Transverse colon (tissue), 3 donors: ENCODE data around the gene DPP9.

Source experiments
- POLR2A ChIP-seq: fragments of 450-650 bp; IDR thresholded peaks from one replicate; pipeline ENCODE4 v1.6.1; 2016; ENCODE audit warnings: antibody characterized with exemption, mild to moderate bottlenecking, moderate library complexity
- TF ChIP-seq, protein P1 (sequence below), 5 experiments: fragments of 200-600 bp in 3 of 5; fragments of 450-650 bp in 2 of 5; sonication (generic) in 3 of 5; IDR thresholded peaks; 1 replicate in 2 of 5; 2 replicates in 3 of 5; pipeline ENCODE4 v1.5.1; 2016 to 2017; ENCODE audit warnings: antibody characterized with exemption in 5 of 5, inconsistent platforms in 3 of 5, mild to moderate bottlenecking in 2 of 5, moderate library complexity in 1 of 5

DNA sequence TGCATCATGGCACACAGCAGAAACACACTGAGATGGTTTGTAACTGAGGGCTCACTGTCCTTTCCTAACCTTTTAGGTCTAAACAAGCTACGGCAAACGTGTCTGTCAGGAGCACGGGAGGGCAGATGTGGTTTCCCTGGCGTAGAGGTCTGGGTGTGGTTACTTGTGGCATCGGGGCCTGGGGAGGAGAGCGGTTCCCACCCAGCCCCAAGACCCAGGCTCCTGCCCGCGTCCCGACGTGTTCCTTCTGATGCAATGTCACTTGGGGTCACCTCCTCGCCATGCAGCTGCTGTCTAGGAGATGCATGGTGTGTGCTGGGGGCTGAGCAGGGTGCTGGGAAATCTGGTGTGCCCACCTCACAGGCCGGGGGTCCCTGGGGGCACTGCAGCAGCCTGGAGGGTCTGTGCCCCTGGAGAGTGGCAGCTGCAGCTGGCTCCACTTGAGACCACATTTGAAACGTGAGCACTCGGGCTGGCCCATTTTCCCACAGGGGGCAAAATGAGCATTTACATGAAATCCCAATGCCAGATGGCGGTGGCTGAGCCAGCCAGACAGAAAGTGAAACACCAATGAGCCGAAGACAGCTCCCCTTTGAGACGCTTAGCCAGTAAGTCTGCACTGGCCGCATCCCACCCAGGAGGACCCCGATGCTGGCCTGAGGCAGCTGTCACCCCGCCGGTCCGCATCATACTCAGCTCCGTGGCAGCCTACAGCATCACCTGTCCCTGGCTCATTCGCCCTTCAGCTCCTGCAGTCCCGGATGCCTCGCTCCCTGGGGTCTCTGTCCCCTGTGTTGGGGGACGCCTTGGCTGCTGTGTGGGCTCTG lies 31.2 kb downstream of the DPP9 start:
- no peak for TF ChIP-seq POLR2A
- TF ChIP-seq, protein P1, sequence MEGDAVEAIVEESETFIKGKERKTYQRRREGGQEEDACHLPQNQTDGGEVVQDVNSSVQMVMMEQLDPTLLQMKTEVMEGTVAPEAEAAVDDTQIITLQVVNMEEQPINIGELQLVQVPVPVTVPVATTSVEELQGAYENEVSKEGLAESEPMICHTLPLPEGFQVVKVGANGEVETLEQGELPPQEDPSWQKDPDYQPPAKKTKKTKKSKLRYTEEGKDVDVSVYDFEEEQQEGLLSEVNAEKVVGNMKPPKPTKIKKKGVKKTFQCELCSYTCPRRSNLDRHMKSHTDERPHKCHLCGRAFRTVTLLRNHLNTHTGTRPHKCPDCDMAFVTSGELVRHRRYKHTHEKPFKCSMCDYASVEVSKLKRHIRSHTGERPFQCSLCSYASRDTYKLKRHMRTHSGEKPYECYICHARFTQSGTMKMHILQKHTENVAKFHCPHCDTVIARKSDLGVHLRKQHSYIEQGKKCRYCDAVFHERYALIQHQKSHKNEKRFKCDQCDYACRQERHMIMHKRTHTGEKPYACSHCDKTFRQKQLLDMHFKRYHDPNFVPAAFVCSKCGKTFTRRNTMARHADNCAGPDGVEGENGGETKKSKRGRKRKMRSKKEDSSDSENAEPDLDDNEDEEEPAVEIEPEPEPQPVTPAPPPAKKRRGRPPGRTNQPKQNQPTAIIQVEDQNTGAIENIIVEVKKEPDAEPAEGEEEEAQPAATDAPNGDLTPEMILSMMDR (IDR thresholded peaks at IDR 0.05), result no peak
